Cardiac septum (tissue), 1 donor: Measurements from ENCODE around the gene NR3C2. TPM values are rescaled to one million over a fixed set of nuclear protein-coding genes. Genes with fewer than 3 reads are reported as not detected.
A peak's percentile ranks its signal among the peaks of the same experiment; 100 is the strongest.

Experiments
- DNase-seq: peaks from one replicate; pipeline ENCODE4 v3.0.0-alpha.2; 2020; ENCODE audit warnings: low spot score
- intact Hi-C: fragments of 100-400 bp; cut with DNase I; formaldehyde crosslinking; loops from one replicate; pipeline ENCODE4 v1.14.0; 2022
- total RNA-seq: library from RNA; stranded (reverse); fragmentation: NEBNext Ultra II Directional; extraction: Animal tissue kit (Norgen Biotek cat#: 25700); gene quantifications from one replicate; pipeline ENCODE4 v1.2.1, GENCODE V29; 2021
- donor health status: DM: no; HTN: no; CAD: no.

NR3C2 gene
- total RNA-seq, 1 donor from 2014 or later, result 17.3 TPM

DNA sequence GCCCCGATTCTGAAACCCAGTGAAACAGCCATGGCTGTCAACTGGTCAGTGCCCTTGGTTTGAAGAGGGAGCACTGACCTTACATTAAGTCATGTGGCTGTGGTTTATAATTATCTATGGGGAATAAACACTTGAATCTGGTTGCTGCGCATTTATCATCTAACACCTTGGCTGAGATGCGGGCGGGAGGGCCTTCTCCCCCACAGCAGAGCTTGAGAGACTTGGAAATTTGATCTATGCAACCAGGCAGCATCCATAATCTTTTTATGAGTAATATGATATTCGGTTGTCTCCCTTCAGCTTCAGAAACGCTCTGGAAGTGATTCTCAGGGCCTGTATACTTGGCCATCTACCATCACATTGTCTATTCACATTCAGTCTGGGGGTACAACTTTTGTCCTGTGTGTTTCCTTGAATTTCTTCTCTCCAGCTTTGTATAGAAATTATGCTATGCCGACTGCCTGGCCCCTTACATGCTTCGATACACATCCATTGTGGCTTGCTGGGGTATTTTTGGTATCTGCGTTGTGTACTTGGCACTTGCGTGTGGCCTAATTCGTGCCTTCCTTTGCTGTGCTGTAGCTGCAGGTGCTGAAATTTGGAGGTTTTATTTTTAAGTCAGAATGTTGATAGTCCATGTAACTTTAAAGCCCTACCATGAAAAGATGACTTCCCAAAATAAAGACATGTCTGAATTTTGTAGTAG is 388.8 kb downstream of the NR3C2 start:
- no peak for DNase-seq
- intact Hi-C loops, result loop anchor here (5.0 to 10.0 kb wide), 2 partner anchors 61 to 161 kb away; no protein-coding TSS in a partner anchor

- no peak for DNase-seq
- intact Hi-C loops, result loop anchor here (5.0 to 10.0 kb wide), 2 partner anchors 60 to 162 kb away; no protein-coding TSS in a partner anchor
Observed at GRCh38 chr4:148052448-148052847, 389.8 kb downstream of the NR3C2 start.

DNA sequence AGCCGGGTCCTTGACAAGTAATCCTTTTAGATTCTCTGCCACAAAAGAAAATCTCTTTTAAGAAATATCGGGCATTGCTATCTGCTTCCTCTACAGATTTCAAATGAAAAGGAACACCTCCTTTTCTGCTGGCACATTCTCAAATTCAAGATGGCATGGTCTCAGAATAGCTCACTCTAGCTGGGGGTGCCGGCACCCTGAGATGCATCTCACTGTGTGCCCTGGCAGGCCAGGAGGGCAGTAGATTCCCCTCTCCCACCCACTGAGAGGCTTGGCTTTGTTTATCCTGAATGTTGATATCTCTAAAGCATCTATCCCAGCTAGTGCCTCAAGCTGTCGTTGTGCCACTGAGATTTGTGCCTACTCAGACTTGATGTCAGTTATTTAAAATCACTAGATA is 390.8 kb downstream of the NR3C2 start:
- intact Hi-C loops, result loop anchor here (5.0 to 10.0 kb wide), 2 partner anchors 59 to 163 kb away; no protein-coding TSS in a partner anchor
- no peak for DNase-seq

GRCh38 chr4:148048598-148048997 is 393.6 kb downstream of the NR3C2 start:
- intact Hi-C loops, result no loop called here

GRCh38 chr4:148044912-148045352 is 397.3 kb downstream of the NR3C2 start:
- intact Hi-C loops, result no loop called here
- no peak for DNase-seq

More at GRCh38 chr4:148048598-148048997, 393.6 kb downstream of the NR3C2 start:
- DNase-seq, result no peak

- peak; percentile 88 for DNase-seq
- intact Hi-C loops, result no loop called here
Observed at GRCh38 chr4:148044089-148044911, 397.9 kb downstream of the NR3C2 start.

DNA sequence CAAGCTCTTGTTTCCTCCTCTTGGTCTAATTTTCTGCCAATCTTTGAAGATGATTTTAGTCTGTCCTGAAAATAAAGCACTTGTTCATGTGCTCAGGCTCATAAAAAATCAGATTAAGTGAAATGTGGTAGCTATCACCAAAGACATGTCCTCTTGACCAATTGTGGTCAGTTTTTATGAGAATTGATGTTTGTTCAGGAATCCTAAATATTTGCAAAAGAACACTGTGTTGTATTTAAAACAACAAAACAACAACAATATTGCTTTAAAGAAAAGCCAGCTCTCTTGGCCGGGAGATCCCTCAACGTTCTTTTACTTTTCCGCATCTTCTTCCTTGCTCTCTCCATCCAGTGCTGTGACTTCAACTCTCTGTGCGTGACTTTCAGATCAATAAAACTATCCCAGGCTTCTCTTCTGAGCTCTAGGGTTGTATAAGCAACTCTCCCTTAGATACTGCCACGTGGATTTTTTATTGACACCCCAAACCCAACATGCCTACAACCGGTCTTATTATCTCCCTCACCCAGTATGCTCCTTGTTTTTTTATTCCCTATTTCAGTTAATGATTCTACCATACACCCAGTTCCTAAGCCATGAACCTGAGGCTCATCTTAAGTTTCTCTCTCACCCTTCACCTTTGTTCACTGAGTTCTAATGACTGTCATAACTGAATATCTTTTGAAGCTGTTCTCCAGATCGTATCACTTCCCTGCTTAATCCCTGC is 400.4 kb downstream of the NR3C2 start:
- DNase-seq, result no peak
- intact Hi-C loops, result no loop called here

- DNase-seq, result no peak
- intact Hi-C loops, result no loop called here
Observed at GRCh38 chr4:148034813-148035212, 407.4 kb downstream of the NR3C2 start.

- DNase-seq, result no peak
- intact Hi-C loops, result no loop called here
Observed at GRCh38 chr4:148030193-148030873, 411.9 kb downstream of the NR3C2 start.

- intact Hi-C loops, result no loop called here
Observed at GRCh38 chr4:148029781-148030180, 412.4 kb downstream of the NR3C2 start.

More at GRCh38 chr4:148029781-148030180, 412.4 kb downstream of the NR3C2 start:
- no peak for DNase-seq
